Osteoblast (primary cell): Measurements from ENCODE around the gene PROKR1. TPM values are rescaled to one million over a fixed set of nuclear protein-coding genes. Genes with fewer than 3 reads are reported as not detected.

Experiments used
- DNase-seq: peaks from one replicate; pipeline ENCODE4 v3.0.0; 2011; ENCODE audit warnings: low spot score, mixed read lengths; ENCODE audit not compliant: insufficient read length; ENCODE audit errors: missing footprints
- H2AFZ ChIP-seq: 2 replicates; pipeline ENCODE4 v1.6.0; 2011; ENCODE audit warnings: mild to moderate bottlenecking, low read length
- H3K27ac ChIP-seq: 2 replicates; pipeline ENCODE4 v1.5.1; 2011; ENCODE audit warnings: mild to moderate bottlenecking, low read depth, low read length, moderate library complexity
- H3K27me3 ChIP-seq: 2 replicates; pipeline ENCODE4 v1.6.0; 2012; ENCODE audit warnings: mild to moderate bottlenecking, control low read depth, inconsistent platforms, low read length, moderate library complexity; ENCODE audit not compliant: insufficient read depth
- H3K36me3 ChIP-seq: 2 replicates; pipeline ENCODE4 v1.5.1; 2011; ENCODE audit warnings: mild to moderate bottlenecking, low read length, control low read depth, moderate library complexity; ENCODE audit not compliant: insufficient read depth
- H3K4me1 ChIP-seq: 2 replicates; pipeline ENCODE4 v1.5.1; 2011; ENCODE audit warnings: mild to moderate bottlenecking, low read length, control low read depth, moderate library complexity; ENCODE audit not compliant: insufficient read depth
- H3K4me2 ChIP-seq: 2 replicates; pipeline ENCODE4 v1.6.0; 2011; ENCODE audit warnings: mild to moderate bottlenecking, low read length; ENCODE audit not compliant: insufficient read depth
- H3K4me3 ChIP-seq: fragments of 200-600 bp; sonication (generic); 3 replicates; pipeline ENCODE4 v1.5.1; 2012; ENCODE audit warnings: mild to moderate bottlenecking, low read length, inconsistent platforms; ENCODE audit not compliant: insufficient read depth
- H3K79me2 ChIP-seq: 2 replicates; pipeline ENCODE4 v1.6.0; 2012; ENCODE audit warnings: mild to moderate bottlenecking, low read length, control low read depth, inconsistent platforms; ENCODE audit not compliant: insufficient read depth
- H3K9me3 ChIP-seq: 2 replicates; pipeline ENCODE4 v1.5.1; 2011; ENCODE audit warnings: low read depth, low read length, control low read depth
- H4K20me1 ChIP-seq: 2 replicates; pipeline ENCODE4 v1.6.0; 2012; ENCODE audit warnings: mild to moderate bottlenecking, low read length, control low read depth; ENCODE audit not compliant: insufficient read depth
- total RNA-seq: library from RNA; depleted of rRNA; stranded (reverse); fragments of >200 nt; gene quantifications from 2 replicates; pipeline ENCODE4 v1.2.3, GENCODE V29; 2012
- TF ChIP-seq, protein P1 (sequence below): IDR thresholded peaks from 2 replicates; pipeline ENCODE4 v1.5.1; 2011; ENCODE audit warnings: mild to moderate bottlenecking, low read depth, low read length, moderate library complexity; ENCODE audit errors: extremely low read depth

The PROKR1 gene
- total RNA-seq, 1 donor, result not detected

DNA sequence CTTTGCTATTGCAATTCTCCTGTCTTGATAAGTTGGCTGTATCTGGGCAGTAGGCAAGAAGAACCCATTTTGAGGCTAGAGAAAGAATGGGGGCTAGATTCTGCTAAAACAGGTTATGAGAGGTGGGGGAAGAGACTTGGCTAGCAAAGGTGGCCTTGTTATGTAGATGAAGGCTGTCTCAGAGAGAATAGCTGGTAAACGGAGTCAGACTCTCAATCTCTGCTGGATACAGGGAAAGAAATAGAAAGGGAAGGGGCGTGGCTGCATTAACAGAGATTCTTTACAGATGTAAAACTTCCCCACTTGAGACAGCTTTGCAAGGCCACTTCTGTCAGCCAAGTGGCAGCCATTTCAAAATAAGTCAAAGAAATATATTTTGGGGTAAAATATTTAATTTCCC, 53.2 kb downstream of the PROKR1 start:
- H3K27ac ChIP-seq, result no peak overlapping the region
- DNase-seq, result no peak
- H3K4me2 ChIP-seq, result no peak overlapping the region
- TF ChIP-seq, protein P1, sequence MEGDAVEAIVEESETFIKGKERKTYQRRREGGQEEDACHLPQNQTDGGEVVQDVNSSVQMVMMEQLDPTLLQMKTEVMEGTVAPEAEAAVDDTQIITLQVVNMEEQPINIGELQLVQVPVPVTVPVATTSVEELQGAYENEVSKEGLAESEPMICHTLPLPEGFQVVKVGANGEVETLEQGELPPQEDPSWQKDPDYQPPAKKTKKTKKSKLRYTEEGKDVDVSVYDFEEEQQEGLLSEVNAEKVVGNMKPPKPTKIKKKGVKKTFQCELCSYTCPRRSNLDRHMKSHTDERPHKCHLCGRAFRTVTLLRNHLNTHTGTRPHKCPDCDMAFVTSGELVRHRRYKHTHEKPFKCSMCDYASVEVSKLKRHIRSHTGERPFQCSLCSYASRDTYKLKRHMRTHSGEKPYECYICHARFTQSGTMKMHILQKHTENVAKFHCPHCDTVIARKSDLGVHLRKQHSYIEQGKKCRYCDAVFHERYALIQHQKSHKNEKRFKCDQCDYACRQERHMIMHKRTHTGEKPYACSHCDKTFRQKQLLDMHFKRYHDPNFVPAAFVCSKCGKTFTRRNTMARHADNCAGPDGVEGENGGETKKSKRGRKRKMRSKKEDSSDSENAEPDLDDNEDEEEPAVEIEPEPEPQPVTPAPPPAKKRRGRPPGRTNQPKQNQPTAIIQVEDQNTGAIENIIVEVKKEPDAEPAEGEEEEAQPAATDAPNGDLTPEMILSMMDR, result no peak
- H3K79me2 ChIP-seq, result no peaks in the 10 kb centered on the region
- no peak overlapping the region for H3K4me3 ChIP-seq
- no peaks in the 10 kb centered on the region for H3K9me3 ChIP-seq
- no peaks in the 10 kb centered on the region for H3K36me3 ChIP-seq
- no peak overlapping the region for H2AFZ ChIP-seq
- no peaks in the 10 kb centered on the region for H3K4me1 ChIP-seq
- H4K20me1 ChIP-seq, result no peaks in the 10 kb centered on the region
- peaks cover 10% of the 10 kb centered on the region for H3K27me3 ChIP-seq

DNA sequence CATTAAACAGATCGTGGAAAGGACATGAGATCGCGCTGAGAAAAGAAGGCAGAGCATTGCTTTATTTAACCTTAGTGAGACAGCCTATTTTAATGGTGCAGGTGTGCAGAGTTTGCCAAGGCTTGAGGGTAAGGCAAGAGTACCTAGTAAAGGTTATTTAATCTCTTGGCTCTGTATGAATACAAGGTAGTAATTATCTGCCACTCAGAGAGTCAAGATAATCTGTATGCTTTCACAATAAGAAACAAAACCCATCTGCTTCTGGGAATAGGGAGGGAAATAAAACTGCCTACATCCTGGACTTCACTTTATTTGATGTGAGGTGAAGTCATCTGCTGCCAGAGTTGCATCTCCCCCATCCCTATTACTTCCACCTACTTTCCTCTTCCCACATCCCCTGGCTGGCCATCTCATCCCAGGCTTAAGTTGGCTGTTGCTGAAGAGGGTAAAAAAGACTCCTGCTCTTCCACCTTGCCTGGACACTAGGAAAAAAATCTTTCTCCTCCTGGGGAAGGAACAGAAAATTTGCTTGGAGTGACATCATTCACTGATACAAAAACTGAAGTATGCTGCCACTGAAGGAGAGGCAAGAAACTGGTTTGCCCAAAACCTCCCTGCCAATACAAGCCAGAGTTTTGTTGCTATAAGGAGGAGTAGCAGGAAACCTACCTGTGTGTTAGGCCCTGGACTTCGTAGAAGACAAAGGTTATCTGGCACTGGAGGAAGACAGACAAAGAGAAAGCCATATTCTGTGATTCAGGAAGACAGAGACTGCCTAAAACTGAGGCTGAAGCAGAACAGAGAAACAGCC, 55.4 kb downstream of the PROKR1 start:
- H3K4me2 ChIP-seq, result no peak overlapping the region
- TF ChIP-seq, protein P1, result no peak
- no peaks in the 10 kb centered on the region for H3K79me2 ChIP-seq
- H2AFZ ChIP-seq, result no peak overlapping the region
- H3K27me3 ChIP-seq, result peaks cover 14% of the 10 kb centered on the region
- no peaks in the 10 kb centered on the region for H3K4me1 ChIP-seq
- no peak for DNase-seq
- no peaks in the 10 kb centered on the region for H4K20me1 ChIP-seq
- no peak overlapping the region for H3K27ac ChIP-seq
- H3K4me3 ChIP-seq, result no peak overlapping the region
- no peaks in the 10 kb centered on the region for H3K9me3 ChIP-seq
- no peaks in the 10 kb centered on the region for H3K36me3 ChIP-seq

DNA sequence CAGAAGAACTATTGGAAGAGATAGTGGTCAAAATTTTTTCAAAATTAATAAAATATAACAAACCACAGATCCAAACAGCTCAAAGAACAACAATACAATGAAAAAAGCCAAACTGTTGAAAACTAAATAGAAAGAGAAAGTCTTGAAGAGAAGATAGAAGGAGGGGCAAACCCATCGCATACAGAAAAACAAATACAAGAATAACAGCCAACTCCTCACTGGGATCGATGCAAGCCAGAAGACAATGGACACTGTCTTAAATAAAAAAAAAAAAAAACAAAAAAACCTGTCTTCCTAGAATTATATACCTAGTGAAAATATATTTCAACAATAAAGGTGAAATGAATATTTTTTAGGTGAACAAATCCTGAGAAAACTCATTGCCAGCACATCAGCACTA, 57.2 kb downstream of the PROKR1 start:
- H3K79me2 ChIP-seq, result no peaks in the 10 kb centered on the region
- H3K9me3 ChIP-seq, result no peaks in the 10 kb centered on the region
- H2AFZ ChIP-seq, result no peak overlapping the region
- no peak overlapping the region for H3K4me2 ChIP-seq
- H3K27ac ChIP-seq, result no peak overlapping the region
- H4K20me1 ChIP-seq, result no peaks in the 10 kb centered on the region
- H3K36me3 ChIP-seq, result no peaks in the 10 kb centered on the region
- no peak for DNase-seq
- H3K4me1 ChIP-seq, result no peaks in the 10 kb centered on the region
- H3K27me3 ChIP-seq, result peaks cover 14% of the 10 kb centered on the region
- TF ChIP-seq, protein P1, result no peak
- H3K4me3 ChIP-seq, result no peak overlapping the region

DNA sequence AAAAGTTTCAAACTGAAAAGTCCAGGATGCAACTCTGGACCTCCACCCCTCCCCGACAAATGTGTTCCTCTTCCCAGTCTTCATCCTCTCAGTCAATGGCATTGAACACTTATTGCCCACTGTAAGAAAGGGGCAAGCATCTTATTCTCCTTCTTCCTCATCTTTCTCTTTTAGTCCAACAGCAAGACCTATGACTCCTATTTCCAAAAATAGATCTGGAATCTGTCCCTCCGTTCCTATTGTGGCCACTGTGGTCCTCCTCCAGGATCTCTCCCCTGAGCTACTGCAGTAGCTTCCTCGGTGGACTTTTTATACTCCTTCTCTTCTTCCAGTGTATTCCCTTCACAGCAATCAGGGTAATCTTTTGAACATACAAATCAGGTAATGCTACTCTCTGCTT, 63.3 kb downstream of the PROKR1 start:
- TF ChIP-seq, protein P1, result no peak
- no peak for DNase-seq

More for the DNA sequence above, 63.3 kb downstream of the PROKR1 start:
- H3K27me3 ChIP-seq, result peaks cover 25% of the 10 kb centered on the region
- H2AFZ ChIP-seq, result no peak overlapping the region
- H3K4me2 ChIP-seq, result no peak overlapping the region
- H3K9me3 ChIP-seq, result no peaks in the 10 kb centered on the region
- H3K27ac ChIP-seq, result no peak overlapping the region
- H3K4me1 ChIP-seq, result no peaks in the 10 kb centered on the region
- no peak overlapping the region for H3K4me3 ChIP-seq
- H3K79me2 ChIP-seq, result no peaks in the 10 kb centered on the region
- H4K20me1 ChIP-seq, result no peaks in the 10 kb centered on the region
- no peaks in the 10 kb centered on the region for H3K36me3 ChIP-seq

Other genes with a start within 250 kb of the PROKR1 start
- 0.72 and 0.88 TPM in 2 replicates for gene FBXO48, start 176.3 kb upstream of the PROKR1 start, total RNA-seq
- 10.0 and 10.5 TPM in 2 replicates for gene APLF, start 176.0 kb upstream of the PROKR1 start, total RNA-seq
- under 0.01 and 0.29 TPM in 2 replicates for gene ARHGAP25, start 91.2 kb downstream of the PROKR1 start, total RNA-seq
- not detected in 2 replicates for gene BMP10, start 227.8 kb downstream of the PROKR1 start, total RNA-seq